Stimulated activated naive CD4-positive, alpha-beta T cell (primary cell): ENCODE results near the gene IRF3.

Experiments used
- DNase-seq, 6 experiments: peaks; one replicate each; lab custom pipeline; 2025; lab: John Stamatoyannopoulos, UW

The IRF3 gene, protein sequence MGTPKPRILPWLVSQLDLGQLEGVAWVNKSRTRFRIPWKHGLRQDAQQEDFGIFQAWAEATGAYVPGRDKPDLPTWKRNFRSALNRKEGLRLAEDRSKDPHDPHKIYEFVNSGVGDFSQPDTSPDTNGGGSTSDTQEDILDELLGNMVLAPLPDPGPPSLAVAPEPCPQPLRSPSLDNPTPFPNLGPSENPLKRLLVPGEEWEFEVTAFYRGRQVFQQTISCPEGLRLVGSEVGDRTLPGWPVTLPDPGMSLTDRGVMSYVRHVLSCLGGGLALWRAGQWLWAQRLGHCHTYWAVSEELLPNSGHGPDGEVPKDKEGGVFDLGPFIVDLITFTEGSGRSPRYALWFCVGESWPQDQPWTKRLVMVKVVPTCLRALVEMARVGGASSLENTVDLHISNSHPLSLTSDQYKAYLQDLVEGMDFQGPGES

DNA sequence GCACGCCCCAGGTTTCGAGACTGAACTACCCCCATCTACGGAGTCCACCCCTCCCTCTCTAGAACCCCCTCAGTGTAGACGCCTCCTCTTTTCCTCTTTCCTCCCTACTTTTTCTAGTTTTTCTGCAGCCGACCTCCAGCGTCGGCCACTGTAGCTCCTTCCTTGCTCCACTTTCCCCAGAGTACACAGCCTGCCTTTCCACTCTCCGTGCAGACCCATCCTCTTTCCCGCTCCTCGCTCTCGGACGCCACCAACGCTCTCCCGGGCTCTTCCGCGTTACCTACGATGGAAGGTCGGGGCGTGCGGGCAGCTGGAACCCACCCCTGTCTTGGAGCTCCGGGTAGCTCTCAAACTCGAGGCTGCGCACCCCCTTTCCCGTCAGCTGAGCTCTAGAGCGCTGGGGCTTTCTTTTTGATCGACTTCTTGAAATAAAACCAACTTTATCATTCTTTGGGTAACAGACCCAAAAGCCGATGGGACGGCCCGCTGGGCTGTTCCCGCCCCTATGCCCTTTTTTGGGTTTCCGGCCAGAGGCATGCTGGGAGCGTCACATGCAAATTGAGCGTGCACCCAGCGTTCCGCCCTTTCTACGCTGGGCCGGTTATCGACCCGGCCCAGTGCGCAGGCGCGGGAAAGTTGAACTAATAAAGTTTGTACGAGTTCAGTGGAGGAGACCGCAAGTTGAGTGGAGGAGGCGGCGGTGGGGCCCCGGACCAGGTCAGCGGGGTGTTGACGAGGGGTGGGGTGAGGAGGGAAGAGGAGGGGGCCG, at the start of gene IRF3, which contains the start of gene BCL2L12:
TSS of gene IRF3 (minus strand) at position 507 of the 769 bp plus-strand sequence. CDS start 1,019 bp downstream, outside the sequence.
TSS of gene BCL2L12 (plus strand) at position 583 of the 769 bp plus-strand sequence. CDS start 760 bp downstream, outside the sequence.
- peak; percentile 98 to 100 (median 99) for DNase-seq

DNA sequence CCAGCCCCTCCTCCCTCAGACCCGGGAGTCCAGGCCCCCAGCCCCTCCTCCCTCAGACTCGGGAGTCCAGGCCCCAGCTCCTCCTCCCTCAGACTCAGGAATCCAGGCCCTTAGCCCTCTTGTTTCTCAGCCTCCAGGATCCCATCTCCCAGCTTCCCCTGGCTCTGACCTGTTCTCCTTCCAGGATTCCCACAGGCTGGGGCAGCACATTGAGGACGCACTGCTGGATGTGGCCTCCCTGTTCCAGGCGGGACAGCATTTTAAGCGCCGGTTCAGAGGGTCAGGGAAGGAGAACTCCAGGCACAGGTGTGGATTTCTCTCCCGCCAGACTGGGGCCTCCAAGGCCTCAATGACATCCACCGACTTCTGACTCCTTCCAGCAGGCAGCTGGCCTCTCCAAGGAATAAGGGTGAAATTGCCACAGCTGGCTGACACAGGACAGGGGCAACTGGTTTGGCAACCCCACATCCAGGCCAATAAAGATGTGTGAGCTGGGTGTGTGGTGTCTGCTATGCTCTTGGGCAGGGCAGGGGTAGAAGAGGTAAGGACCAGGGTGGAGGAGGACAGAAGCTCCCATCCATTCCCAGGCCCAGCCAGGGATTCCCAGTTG, 47.7 kb upstream of the IRF3 start:
- DNase-seq = no peak

DNA sequence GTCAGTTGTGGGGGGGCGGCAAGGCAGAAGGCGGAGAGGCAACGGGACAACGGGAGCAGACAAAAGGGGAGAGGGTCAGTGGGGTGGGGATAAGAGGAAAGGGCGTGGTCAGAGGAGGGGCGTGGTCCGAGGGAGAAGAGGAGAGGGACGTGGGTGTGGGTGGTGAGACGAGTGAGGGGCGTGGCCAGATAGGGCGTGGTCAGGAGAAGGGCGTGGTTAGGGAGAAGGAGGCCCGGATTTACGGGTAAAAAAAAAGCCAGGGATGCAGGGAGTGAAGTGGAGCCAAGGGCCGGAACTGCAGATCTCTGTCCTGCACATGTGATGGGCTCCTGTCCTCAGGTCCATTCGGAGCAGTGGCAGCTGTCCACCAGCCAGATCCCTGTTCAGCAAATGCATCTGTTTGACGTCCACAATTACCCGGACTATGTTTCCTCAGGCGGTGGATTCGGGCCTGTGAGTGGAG, 46.8 kb upstream of the IRF3 start:
- DNase-seq = no peak

DNA sequence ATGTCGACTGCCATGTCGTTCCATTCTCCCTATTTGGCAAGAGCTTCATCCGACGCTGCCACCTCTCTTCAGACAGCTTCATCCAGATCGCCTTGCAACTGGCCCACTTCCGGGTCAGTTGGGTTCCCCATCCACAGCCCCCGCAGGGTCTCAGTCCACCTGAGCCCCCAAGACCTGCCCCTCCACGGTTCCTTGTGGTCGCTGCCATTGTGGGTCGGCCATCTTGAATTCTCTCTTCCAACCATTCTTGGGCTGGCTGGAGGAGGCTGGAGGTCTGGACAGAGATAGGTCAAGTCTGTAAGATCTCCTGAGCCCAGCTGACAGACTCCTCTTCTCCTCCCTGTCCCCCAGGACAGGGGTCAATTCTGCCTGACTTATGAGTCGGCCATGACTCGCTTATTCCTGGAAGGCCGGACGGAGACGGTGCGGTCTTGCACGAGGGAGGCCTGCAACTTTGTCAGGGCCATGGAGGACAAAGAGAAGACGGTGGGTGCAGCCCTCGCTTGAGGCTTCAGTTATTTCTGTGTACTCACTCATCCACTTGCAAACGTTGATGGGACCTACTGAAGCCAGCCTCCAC, 44.8 kb upstream of the IRF3 start:
- DNase-seq = no peak

DNA sequence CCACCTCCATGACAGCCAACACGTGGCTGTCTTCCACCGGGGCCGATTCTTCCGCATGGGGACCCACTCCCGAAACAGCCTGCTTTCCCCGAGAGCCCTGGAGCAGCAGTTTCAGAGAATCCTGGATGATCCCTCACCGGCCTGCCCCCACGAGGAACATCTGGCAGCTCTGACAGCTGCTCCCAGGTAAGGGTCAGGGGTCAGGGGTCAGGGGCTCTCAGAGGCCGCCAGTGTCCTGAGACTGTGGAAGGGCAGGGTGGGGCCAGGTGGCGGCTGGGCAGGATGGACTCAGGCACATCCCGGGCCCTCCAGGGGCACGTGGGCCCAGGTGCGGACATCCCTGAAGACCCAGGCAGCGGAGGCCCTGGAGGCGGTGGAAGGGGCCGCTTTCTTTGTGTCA, 40.3 kb upstream of the IRF3 start:
- no peak for DNase-seq

DNA sequence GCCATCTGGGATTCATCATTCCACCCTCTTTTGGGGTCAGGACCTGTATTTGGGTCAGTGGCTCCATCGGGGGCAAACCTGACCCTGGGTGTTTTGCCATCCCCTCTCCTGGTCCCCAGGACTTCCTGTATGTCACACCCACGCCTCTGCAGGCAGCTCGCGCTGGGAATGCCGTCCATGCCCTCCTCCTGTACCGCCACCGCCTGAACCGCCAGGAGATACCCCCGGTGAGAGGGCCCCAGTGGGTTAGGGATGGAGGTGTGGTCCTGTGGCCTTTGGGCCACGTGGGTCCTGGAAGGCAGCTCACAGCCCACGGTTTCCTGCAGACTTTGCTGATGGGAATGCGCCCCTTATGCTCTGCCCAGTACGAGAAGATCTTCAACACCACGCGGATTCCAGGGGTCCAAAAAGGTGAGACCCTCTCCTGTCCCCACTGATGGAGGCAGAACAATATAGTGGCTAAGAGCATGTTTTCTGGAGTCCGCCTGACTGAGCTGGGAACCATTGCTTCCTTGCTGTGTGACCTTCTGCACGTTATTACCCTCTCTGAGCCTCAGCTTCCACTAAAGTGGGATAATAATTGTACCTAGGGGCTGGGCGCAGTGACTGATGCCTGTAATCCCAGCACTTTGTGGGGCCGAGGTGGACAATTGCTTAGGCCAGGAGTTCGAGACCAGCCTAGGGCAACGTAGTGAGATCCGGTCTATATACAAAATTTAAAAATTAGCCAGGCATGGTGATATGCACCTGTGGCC, 39.4 kb upstream of the IRF3 start:
- DNase-seq = no peak

DNA sequence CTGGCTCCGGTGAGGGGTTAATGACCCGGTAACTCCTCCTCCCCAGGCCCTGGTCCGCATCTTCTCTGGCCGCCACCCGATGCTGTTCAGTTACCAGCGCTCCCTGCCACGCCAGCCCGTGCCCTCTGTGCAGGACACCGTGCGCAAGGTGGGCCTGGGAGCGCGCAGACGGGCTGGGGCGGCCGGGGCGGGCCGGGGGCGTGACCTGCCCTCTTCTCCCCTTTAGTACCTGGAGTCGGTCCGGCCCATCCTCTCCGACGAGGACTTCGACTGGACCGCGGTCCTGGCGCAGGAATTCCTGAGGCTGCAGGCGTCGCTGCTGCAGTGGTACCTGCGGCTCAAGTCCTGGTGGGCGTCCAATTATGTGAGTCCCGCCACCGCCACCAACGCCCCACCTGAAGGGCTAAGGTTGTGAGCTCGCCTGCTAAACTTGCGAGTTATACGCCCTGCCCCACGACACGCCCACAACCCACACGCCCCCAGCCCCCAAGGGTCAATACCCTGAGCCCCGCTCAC, 35.7 kb upstream of the IRF3 start:
- DNase-seq = no peak

DNA sequence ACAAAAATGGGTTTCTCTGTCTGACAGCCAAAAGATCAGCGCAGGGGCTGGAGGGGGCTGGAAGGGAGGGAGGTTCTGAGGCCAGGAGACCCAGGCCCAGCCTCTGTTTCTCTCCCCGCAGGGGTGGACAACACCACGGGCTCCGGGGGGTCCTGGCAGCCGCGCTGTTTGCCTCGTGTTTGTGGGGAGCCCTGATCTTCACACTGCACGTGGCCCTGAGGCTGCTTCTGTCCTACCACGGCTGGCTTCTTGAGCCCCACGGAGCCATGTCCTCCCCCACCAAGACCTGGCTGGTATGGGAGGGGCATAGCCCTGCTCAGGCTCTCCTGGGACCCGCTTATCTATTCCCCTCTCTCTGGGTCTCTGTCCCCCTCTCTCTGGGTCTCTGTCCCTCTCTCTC, 34.9 kb upstream of the IRF3 start:
- no peak for DNase-seq

DNA sequence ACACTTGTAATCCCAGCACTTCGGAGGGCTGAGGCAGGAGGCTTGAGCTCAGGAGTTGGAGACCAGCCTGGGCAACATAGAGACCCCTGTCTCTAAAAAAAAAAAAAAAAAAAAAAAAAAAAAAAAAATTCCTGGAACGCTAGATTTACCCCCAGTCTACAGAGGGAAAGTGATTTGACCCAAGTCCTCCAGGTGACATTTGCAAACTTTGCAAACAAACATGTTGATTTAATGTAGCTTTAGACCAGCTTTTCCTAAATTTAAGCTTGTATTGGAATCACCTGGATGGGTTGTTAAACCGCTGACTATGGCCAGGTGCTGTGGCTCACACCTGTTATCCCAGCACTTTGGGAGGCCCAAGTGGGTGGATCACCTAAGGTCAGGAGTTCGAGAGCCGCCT, 33.7 kb upstream of the IRF3 start:
- DNase-seq = no peak

DNA sequence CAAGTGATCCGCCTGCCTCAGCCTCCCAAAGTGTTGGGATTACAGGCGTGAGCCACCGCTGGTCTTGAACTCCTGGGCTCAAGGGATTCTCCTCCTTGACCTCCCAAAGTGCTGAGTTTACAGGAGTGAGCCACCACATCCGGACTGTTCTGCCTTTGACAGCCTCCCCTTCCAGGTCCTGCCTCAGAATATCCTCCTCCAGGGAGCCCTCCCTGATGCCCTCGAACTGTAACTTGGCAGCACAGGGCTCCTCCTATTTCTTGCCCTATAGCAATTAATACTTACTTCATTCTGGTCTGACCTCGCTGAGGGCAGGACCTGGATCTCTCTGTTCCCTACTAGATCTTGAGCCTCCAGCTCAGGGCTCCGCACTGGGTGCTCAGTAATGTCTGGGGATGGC, 31.2 kb upstream of the IRF3 start:
- no peak for DNase-seq

DNA sequence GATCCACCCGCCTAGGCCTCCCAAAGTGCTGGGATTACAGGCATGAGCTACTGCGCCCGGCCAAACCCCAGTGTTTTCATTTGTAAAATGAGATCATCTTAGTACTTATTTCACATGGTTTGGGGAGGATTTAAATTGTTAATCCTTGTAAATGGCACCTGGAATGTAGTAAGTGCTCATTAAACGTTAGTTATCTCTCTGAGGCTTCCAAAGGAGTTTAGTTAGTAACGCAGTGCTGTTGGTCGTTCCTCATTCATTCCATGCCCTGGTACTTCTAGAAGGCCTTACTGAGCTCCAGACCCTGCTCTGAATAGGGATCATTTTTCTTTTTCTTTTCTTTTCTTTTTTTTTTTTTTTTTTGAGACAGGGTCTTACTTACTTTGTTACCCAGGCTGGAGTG, 30.5 kb upstream of the IRF3 start:
- DNase-seq = no peak

DNA sequence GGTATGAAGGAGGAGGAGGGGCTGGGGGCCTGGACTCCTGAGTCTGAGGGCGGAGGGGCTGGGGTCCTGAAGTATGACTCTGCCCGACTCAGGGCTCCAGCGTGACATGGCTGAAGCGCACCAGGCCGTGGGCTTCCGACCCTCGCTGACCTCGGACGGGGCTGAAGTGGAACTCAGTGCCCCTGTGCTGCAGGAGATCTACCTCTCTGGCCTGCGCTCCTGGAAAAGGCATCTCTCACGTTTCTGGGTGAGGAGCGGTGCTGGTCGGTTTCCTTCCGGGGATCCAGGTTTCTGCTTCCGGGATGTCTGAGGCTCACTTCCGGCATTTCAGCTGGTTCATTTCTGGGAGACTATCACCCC, 26.5 kb upstream of the IRF3 start:
- no peak for DNase-seq

DNA sequence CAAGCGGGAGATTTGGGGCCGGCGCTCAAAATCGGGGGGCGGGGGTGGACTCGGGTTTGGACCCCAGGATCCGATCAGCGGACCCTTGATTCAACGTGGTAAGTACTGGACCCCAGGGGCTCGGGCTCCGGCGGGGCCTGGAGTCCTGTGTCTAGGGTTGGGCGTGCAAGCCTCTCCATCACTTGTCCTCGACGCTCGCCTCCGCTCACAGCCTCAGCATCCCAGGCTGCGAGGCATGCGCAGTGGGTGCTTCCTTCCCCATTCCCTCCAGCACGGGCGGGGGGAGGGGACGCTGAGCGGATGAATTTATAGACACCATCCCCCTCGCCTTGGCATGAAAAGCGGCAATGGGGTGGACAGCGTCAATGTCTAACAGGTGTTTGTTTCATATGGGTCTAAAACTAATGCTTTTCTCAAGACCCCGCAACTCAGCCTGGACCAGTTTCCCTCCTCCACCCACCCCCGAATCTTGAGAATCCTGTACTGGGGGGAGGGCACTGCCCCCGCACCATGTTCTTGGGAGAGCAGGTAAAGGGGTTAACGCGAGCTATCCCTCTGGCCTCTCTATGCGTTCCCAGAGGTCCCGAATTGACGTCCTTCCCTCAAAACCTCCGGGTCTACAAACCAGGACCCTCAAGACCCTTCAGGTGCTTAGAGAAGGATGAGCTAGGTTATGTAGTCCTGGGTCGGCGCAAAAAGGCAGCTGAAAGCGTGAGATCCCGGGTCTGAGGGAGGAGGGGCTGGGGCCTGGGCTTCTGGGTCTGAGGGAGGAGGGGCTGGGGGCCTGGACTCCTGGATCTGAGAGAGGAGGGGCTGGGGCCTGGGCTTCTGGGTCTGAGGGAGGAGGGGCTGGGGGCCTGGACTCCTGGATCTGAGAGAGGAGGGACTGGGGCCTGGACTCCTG, 25.8 kb upstream of the IRF3 start:
- peak in 3 of 6 experiments; percentile 11 to 14 (median 13) for DNase-seq

DNA sequence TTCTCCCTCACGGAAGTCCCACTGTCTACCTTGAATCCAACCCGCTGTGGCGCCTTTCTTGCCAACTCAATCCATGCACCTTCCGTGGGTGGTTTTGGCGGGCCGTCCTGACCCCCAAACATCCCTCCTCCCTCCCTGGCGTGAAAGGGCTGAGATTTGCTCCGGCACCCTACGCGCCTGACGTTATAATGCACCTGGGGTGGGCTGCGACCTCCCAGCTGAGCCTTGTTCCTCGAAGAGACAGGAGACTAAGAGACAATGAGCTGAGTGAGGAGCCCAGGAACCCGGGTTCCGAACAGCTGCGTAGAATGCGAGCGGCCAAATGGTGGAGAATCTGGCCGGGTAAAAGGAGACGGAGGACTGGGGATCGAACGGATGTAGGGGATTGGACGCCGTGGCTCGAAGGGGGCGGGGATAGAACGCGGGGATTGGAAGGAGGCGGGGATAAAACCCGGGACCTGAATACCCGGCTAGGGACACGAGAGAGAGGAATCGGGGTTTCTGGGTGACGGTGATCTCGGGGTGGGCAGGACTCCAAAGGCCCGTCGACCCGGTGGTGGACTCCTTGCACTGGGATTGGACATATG, 25.1 kb upstream of the IRF3 start, which contains the start of gene CPT1C:
TSS of gene CPT1C (plus strand) at position 461 of the 587 bp plus-strand sequence. CDS start 1,137 bp downstream, outside the sequence.
- DNase-seq = peak in 5 of 6 experiments; percentile 40 to 63 (median 44)

DNA sequence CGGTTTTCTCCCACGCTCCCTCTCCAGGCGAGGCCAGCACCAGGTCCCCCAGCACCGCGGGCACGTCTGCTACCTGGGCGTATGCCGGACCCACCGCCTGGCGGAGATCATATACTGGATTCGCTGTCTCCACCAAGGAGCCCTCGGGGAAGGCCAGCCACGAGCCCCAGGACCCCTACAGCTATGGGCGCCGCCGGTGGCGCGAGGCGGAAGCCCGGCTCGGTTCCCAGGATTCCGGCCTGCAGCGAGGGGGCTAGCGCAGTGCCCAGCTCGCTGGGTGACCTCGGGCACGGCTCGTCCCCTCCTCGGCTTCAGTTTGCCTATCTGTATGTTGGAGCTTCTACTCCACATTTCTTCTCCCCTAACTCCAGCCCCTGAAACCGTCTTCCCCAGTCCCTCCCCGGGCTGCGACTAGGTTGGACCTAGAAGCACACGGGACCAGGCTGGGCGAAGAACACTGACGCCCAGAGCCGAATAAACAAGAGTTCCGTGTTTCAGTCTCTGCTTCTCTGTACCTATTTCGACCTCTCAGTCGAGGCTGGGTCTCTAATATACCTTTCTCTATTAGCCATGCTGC, 24.5 kb upstream of the IRF3 start:
- DNase-seq = no peak

DNA sequence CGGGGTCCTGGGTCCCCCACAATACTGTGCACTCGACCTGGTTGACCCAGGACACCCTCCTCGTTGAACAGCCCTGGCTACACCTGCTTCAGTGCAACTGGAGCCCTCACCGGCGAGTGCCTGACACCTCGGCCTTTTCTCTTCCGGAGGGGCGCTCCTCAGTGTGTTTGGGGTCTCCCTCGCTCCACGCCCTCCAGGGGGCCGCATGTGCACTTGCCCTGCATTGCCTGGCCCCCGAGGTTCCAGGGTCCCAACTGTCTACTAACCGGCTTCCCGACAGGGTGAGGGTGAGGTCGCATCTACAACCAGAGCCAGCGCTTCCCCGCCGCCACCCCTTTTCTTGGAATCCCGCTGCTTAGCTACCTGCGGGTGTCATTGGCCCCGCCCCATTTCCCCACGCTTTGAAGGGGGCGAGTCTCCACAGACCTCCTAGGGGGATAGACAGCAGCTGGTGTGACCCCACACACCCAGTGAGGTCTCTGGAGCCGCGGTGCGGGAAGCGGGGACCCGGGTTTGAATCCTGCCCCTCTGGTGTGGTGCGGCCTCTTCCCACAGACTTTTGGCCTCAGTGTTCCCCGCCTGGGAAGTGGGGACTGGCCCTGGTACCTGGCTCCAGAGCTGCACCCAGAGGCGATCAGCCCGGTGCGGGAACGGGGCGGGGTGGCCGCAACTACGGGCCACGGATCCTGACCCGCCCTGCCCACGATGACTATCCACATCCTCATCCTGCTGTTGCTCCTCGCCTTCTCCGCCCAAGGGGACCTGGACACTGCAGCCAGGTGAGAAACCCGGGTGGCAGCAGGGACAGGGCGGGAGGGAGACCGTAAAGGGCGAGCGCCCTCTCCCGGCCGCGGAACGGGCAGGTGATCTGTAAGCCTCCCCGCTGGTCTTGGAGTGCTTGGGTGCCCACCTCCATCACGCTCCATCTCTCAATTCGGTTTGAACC, 23.7 kb upstream of the IRF3 start, which contains the start of gene ADM5:
TSS of gene ADM5 (plus strand) at position 462 of the 946 bp plus-strand sequence. CDS start at position 706, 244 bp downstream.
- DNase-seq = peak in 4 of 6 experiments; percentile 9 to 35 (median 20)

DNA sequence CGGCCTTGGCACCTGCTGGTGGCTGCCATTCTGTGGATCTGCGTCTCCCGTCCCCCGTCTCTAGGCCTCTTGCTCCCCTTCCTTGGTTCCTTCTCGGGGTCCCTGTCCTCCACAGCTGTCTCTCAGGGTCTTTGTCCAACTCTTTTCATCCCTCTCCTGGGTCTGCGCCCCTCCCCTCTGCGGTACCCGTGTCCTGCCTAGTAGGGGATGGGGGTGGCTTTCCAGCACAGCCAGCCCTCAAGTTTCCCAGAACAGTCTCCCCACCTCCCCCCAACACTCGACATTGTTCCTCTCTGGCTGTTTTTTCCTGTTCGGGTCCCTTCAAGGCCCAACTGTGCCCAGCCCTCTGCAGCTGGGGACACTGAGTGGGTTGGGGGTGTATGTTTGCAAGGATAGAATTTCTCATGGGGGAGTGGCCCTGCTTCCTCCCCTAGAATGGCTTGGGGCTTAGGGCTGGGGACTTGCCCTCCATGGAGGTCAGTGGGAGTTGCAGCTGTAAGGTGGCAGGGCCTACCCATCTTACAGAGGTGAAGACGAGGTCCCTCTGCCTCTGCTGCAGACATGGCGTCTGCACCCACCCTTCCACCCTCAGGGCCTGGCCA, 23.0 kb upstream of the IRF3 start:
- DNase-seq = no peak
